Sigmoid colon (tissue), 4 donors: Measurements from ENCODE around the gene IRX6.

ENCODE experiments used
- EP300 ChIP-seq, 4 donors: sonication (generic); formaldehyde crosslinking; IDR thresholded peaks; one replicate each; pipeline ENCODE4 v1.6.1; 2017; ENCODE audit warnings: antibody characterized with exemption in 4 of 4
- POLR2A ChIP-seq, 2 donors: fragments of 450-650 bp; IDR thresholded peaks; one replicate each; pipeline ENCODE4 v1.6.1; 2016; ENCODE audit warnings: antibody characterized with exemption in 2 of 2, mild to moderate bottlenecking in 2 of 2, moderate library complexity in 2 of 2
- POLR2AphosphoS5 ChIP-seq, 4 donors: sonication (generic); formaldehyde crosslinking; IDR thresholded peaks; one replicate each; pipeline ENCODE4 v1.6.1; 2017; ENCODE audit warnings: antibody characterized with exemption in 4 of 4
- TF ChIP-seq, protein P1 (sequence below), 4 experiments: fragments of 450-650 bp in 3 of 4; fragments of 200-600 bp in 1 of 4; IDR thresholded peaks; one replicate each; pipeline ENCODE4 v1.5.1; 2016 to 2019; ENCODE audit warnings: antibody characterized with exemption in 4 of 4, mild to moderate bottlenecking in 3 of 4, moderate library complexity in 2 of 4

DNA sequence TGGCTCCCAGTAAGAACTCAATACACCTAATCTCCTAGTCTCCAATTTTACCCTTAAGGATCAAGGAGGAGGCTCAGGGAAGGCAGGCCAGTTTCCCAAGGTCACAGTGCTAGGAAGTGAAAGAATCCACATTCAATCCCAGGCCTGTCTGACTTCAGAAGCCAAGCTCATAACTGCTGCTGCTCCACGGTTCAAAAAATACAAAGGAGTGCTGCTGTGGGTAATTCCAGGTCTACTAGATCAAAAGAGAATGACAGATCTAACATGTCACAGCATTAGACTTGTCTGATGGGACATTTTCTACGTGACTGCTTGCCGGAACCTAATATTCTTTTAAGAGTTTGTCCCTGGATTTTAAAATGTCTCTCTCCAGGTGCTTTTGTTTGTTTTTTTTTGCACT is 48.8 kb upstream of the IRX6 start:
- TF ChIP-seq, protein P1, sequence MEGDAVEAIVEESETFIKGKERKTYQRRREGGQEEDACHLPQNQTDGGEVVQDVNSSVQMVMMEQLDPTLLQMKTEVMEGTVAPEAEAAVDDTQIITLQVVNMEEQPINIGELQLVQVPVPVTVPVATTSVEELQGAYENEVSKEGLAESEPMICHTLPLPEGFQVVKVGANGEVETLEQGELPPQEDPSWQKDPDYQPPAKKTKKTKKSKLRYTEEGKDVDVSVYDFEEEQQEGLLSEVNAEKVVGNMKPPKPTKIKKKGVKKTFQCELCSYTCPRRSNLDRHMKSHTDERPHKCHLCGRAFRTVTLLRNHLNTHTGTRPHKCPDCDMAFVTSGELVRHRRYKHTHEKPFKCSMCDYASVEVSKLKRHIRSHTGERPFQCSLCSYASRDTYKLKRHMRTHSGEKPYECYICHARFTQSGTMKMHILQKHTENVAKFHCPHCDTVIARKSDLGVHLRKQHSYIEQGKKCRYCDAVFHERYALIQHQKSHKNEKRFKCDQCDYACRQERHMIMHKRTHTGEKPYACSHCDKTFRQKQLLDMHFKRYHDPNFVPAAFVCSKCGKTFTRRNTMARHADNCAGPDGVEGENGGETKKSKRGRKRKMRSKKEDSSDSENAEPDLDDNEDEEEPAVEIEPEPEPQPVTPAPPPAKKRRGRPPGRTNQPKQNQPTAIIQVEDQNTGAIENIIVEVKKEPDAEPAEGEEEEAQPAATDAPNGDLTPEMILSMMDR (IDR thresholded peaks at IDR 0.05): no peak
- no peak for TF ChIP-seq POLR2AphosphoS5 (IDR thresholded peaks at IDR 0.05)
- no peak for TF ChIP-seq POLR2A (IDR thresholded peaks at IDR 0.05)
- TF ChIP-seq EP300 (IDR thresholded peaks at IDR 0.05): no peak
